HG02588 (cell line): ENCODE results near the gene ANAPC16.
A peak's percentile ranks its signal among the peaks of the same experiment; 100 is the strongest.
"Not testable (repeated sequence)": the region's sequence is repeated elsewhere in the genome, so short reads cannot be mapped to it uniquely, and the experiment has no call there.

ENCODE experiments used
- ATAC-seq: cut with Tn5 transposase; IDR thresholded peaks from one replicate; pipeline ENCODE4 v1.9.1; 2021; ENCODE audit warnings: mild to moderate bottlenecking, moderate library complexity; ENCODE audit not compliant: unreplicated experiment

ANAPC16 gene

DNA sequence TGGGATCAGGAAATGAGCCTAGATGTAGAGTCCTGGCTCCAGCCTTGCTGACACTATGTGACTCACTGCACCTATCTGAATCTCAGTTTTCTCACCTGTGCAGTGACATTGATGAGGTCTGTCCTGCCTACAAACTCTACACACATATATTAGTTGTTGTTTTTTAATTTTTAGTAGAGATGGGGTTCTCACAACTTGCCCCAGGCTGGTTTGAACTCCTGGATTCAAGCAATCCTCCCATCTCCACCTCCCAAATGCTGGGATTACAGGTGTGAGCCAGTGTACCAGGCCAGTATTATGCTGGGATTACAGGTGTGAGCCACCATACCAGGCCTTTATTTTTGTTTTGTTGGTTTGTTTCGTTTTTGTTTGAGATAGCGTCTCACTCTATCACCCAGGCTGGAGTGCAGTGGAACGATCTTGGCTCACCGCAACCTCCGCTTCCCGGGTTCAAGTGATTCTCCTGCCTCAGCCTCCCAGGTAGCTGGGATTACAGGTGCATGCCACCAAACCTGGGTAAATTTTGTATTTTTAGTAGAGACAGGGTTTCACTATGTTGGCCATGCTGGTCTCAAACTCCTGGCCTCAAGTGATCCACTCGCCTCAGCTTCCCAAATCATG, 46.1 kb downstream of the ANAPC16 start:
- peak; percentile 4 for ATAC-seq

DNA sequence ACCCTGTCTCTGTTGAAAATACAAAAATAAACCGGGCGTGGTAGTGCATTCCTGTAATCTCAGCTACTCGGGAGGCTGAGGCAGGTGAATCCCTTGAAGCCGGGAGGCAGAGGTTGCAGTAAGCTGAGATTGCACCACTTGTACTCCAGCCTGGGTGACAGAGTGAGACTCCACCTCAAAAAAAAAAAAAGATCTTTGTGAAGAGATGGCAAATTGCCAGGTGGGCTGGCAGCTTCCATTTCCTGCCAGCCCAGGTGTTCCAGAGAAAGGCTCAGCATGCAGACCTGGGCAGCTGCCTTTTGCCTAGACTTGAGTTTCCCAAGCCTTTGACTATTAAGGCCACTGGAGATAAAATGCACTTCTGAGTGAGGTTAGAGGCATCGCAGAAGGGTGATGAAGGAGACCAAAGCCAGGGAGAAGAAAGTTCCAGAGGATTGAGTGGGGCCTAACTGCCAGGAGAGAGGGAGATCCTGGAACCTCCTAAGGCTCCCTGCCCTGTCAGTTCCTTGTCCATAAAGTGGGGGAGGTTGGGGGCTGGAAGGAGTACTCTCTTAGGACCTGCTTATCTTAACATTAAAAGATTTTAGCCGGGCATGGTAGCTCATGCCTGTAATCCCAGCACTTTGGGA, 47.9 kb downstream of the ANAPC16 start:
- ATAC-seq: no peak

DNA sequence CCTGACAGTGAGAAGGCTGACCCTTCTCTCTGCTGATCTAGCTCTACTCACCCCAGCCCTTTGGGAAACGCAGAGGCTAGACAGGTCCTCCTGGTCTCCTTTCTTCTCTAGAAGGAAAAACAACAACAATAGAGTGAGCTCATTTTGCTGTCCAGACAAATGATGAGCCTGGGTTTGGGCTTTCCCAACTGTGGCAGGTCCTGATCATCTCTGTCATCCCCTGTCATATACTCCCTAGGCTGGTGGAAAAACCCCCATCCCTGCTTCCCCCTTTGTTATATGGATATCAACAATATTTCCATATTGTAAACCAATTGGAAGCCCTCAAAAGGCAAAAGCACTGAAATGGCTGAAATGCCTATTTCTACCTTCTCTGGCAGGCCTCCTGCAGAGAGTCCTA, 48.7 kb downstream of the ANAPC16 start:
- ATAC-seq: no peak

DNA sequence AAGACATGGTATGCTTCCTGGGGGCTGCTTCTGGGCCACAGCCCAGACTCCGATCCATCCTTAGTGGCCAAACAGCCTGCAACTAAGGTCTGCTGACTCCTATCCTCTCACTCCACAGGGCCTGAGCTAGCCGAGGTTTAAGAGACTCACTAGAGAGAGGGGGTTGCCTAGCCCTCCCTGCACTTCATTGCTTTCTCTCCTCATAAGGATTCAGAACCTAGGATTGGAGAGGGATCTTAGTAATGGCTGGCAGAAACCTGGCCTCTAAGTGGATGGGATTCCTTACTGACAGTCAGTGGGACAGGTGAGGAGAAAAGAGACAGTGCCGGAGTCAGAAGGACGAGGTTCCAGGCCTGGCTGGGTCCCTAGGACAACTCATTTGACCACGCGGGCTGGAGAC, 49.7 kb downstream of the ANAPC16 start:
- no peak for ATAC-seq

DNA sequence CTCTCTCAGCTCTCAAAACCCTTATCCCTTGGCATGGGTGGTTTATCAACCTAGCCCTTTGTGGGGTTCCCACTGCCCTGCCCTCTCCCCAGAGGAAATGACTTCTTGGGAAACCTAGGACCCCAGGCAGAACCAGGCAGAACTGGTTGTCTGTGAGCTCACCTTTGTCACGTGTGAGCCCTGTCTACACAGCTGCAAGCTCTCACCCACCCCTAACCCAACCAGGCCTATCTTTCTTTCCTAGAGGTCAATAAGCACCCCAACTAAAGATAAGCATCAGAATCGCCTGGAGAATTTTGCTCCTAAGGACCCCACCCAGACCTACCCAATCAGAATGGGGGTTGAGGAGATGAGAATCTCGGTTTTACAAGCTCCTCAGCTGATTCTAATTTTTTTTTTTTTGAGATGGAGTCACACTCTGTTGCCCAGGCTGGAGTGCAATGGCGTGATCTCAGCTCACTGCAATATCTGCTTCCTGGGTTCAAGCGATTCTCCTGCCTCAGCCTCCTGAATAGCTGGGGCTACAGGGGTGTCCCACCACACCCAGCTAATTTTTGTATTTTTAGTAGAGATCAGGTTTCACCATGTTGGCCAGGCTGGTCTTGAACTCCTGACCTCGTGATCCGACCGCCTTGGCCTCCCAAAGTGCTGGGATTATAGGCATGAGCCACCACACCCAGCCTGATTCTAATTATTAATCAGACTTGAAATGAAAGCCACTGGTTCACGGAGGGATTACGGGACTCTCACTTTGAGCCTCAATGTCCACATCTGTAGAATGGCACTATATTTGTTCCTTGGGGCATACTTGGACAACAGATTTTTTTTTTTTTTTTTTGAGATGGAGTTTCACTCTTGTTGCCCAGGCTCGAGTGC, 50.4 kb downstream of the ANAPC16 start:
- ATAC-seq: no peak

DNA sequence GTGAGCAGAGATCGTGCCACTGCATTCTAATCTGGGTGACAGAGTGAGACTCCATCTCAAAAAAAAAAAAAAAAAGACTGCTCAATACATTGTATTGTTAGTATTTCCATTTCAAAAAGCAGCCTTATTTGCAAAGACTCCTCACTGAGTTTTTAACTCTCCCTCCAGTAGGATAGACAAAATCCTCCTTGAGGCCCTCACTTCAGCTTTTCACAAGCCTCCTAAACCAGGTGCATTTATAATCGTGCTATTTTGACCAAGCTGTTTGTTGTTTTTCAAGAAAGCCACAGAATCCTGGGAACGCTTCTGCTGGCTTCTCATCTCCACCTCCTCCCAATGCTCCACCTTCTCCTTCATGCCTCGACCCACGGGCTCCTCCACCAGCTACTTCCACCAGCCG, 51.6 kb downstream of the ANAPC16 start:
- no peak for ATAC-seq

DNA sequence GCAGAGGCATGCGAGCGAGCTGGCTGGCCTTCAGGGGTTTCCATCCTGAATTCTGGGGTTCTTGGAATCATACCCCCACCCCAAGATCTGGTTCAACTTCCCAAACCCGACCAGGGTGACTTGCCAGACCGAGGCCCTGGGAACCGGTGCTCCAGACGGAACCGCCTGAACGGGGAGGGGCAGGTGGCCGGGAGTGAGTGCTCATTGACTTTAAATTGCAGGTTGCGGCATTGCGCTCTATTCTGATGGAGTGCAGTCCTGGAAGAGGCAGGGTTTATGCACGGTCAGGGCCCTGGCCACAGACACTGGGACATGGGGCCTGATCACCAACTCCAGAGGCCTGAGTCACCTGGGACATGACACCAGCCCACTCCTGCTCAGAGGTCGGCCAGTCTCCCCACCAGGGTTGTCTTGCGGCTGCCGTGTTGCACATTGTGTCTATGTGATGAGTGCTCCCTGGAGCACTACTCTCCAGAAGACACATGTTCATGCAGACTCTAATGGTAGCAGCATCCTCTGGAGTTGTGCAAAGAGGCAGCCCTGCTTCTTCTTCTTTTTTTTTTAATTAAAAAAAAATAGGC, 52.1 kb downstream of the ANAPC16 start:
- no peak for ATAC-seq

DNA sequence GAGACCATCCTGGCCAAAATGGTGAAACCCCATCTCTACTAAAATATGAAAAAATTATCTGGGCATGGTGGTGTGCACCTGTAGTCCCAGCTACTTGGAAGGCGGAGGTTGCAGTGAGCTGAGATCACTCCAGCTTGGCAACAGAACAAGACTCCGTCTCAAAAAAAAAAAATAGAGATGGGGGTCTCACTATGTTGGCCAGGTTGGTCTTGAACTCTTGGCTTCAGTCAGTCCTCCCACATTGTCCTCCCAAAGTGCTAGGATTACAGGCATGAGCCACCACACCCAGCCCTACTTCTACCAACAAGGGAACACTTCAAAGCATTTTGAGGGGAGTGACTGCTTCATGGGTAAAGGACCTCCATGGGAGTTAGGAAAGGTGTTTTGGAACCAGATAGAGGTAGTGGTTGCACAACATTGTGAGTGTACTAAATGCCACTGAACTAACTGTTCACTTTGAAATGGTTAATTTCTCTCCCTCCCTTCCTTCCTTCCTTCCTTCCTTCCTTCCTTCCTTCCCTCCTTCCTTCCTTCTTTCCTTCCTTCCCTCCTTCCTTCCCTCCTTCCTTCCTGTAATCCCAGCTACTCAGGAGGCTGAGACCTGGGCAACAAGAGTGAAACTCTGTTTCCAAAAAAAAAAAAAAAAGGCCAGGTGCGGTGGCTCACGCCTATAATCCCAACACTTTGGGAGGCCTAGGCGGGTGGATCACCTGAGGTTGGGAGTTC, 52.8 kb downstream of the ANAPC16 start:
- ATAC-seq: not testable (repeated sequence)

DNA sequence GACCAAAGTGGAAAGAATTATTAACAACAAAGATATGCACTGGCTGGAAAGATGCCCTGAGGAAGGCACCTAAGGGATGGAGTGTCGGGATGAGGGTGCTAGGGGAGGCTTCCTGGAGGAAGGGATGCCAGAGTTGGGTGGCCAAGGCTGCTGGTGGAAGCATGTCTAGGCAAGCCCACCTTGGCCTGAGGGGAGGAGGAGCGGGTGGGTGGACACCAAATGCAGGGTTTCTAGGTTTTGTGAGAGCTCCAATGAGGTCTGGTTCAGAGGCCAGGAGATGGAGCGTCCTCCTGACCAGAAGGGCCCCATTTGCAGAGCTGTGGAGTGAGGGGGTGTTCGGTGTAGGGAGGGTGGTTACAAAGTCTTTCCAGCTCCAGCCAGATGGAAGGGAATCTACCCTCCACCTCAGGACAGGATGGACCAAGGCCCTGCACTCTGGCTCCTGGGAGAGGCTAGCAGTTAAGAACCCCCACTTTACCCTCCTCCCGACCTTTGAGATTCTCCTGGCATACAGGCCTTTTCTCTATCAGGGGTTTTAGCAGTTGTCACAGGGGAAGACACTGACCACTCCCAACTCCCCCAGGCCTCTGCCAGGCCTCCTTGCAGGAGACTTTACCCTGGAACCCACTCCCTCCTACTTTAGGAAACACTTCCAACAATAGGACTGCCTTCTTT, 54.9 kb downstream of the ANAPC16 start:
- no peak for ATAC-seq

DNA sequence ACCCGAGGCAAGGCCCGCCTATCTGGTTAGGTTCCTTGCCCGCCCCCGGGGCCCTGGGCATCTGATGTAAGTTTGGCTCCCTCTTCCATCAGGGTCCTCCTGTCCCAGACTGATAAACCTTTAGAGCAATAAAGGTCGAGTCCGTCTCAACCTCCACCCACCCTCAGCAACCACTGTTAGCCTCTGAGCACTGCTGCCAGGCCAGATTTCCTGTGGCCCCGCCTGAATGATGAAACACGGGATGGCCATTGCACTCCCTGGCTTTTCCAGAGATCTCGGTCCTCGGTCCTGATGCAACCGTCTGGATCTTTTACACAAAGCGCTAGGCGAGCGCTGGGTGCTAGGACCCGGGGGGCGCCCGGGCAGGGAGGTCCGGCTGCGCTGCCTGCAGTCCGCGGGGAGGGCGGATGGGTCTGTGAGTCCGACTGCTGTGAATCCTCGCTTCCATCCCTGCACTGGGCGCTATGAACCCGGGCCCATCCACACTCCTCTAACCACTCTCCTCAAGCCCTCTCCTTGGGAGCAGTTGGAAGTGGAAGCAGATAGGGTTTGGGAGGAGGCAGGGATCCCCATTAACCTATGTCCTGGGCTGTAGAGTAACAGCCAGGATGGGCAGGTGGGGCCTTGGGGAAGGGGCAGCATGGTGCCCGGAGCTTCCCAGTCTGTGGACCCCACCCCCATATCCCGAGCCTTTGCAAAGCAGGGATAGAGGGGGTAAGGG, 57.0 kb downstream of the ANAPC16 start:
- ATAC-seq: peak; percentile 20

DNA sequence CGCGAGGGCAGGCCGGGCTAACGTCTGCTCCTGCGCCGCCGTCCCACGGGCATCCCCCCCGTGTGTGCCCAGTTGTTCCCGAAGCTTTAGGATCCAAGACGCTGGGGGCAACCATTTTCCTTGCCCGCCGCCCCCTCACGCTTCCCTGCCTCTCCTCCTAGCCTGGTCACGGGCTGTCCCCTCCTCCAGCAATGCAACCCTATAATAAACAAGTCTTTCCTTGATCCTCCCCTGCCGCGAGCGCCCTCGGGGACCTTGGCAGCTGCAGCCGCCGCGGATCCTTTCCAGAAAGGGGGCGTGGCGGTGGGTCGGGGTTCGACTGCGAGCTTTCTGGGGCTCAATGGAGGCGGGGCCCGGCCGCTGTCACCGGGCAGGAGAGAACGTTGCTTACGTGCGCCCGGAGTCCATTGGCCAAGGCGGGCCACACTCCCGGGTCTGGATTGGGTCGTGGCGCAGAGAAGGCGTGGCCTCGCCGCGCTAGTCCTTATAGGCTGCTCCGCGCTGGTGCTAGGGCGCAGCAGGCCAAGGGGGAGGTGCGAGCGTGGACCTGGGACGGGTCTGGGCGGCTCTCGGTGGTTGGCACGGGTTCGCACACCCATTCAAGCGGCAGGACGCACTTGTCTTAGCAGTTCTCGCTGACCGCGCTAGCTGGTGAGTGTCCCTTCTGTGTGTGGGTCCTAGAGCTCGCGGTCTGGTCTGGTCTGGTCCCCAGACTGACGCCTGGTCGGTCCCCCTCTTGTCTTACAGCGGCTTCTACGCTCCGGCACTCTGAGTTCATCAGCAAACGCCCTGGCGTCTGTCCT, 57.8 kb downstream of the ANAPC16 start, which contains the start of gene DDIT4:
Gene DDIT4 (plus strand): TSS at position 515 of the 803 bp plus-strand sequence. CDS start 293 bp downstream, outside the sequence.
- ATAC-seq: peak; percentile 80

DNA sequence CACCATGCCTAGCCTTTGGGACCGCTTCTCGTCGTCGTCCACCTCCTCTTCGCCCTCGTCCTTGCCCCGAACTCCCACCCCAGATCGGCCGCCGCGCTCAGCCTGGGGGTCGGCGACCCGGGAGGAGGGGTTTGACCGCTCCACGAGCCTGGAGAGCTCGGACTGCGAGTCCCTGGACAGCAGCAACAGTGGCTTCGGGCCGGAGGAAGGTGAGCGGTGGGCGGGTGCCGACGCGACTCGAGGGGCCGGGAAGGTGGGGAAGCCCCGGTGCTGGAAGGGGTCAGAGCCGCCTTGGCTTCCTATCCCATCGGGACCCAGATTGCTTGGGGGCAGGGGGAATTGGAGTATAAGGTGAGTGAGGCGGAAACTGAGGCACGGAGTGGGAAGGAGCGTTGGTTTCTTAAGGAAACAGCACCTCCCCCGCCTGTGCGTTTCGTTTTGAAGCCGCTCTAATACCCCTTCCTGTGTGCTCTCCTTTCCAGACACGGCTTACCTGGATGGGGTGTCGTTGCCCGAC, 58.5 kb downstream of the ANAPC16 start:
- no peak for ATAC-seq

DNA sequence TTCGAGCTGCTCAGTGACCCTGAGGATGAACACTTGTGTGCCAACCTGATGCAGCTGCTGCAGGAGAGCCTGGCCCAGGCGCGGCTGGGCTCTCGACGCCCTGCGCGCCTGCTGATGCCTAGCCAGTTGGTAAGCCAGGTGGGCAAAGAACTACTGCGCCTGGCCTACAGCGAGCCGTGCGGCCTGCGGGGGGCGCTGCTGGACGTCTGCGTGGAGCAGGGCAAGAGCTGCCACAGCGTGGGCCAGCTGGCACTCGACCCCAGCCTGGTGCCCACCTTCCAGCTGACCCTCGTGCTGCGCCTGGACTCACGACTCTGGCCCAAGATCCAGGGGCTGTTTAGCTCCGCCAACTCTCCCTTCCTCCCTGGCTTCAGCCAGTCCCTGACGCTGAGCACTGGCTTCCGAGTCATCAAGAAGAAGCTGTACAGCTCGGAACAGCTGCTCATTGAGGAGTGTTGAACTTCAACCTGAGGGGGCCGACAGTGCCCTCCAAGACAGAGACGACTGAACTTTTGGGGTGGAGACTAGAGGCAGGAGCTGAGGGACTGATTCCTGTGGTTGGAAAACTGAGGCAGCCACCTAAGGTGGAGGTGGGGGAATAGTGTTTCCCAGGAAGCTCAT, 59.0 kb downstream of the ANAPC16 start:
- no peak for ATAC-seq

DNA sequence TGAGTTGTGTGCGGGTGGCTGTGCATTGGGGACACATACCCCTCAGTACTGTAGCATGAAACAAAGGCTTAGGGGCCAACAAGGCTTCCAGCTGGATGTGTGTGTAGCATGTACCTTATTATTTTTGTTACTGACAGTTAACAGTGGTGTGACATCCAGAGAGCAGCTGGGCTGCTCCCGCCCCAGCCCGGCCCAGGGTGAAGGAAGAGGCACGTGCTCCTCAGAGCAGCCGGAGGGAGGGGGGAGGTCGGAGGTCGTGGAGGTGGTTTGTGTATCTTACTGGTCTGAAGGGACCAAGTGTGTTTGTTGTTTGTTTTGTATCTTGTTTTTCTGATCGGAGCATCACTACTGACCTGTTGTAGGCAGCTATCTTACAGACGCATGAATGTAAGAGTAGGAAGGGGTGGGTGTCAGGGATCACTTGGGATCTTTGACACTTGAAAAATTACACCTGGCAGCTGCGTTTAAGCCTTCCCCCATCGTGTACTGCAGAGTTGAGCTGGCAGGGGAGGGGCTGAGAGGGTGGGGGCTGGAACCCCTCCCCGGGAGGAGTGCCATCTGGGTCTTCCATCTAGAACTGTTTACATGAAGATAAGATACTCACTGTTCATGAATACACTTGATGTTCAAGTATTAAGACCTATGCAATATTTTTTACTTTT, 59.7 kb downstream of the ANAPC16 start:
- no peak for ATAC-seq

DNA sequence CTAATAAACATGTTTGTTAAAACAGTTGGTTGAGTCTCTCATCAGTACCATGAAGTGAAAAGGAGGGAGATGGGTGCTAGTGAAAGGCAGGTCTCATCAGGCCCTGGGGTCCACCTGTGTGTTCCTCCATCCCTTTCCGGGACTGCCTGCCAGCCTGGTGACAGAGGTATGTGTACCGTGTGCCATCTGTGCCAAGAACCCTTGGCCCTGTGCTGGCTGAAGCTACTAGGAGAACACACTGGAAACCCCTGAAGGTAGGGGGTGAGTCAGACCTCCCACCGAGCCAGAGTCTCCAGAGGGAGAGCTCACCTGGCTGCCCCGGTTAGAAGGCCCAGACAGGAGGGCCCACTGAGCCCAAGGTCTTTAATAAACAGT, 60.2 kb downstream of the ANAPC16 start:
- no peak for ATAC-seq

DNA sequence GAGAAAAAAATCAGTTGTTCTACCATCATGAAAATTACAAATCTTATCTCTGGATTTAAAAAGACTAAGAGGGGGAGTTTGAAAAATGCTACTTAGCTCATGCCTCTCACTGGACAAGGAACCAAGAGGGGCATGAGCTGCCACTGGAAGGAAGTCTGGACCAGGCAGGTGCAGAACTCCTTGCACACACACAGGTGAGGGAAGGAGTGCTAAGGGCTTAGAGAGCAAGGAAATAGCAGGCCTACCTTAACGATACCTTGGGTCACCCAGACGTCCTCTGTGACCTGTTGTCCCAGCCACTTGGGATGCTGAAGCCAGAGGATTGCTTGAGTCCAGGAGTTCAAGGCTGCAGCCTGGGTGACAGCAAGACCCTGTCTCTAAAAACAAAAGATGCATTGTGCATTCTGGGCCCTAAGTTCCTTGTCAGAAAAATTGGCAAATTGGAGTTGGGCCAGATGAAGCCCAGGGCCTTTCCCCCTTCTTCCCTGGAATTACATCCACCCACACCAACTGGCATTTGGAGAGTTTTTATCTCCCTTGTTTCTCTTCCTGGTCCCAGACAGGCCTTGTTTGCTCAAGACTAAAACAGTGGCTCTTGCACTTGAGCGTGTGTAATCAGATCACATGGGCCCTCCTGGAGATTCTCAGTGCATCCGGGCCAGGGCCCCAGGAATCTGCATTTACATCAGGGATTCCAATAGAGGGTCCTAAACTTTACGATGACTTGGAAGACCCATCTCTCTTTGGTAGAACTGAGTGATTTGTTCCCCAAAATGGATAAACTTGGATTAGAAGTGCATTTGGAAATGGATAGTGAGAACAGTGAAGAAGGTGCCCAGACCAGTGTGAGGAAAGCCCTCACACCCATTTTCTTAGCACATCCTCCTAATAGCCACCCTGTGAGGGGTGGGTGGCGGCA, 60.9 kb downstream of the ANAPC16 start:
- ATAC-seq: no peak
